Caco-2 (cell line): ENCODE data around the gene GIMAP5. TPM values are rescaled to one million over a fixed set of nuclear protein-coding genes. Genes with fewer than 3 reads are reported as not detected.

Experiments
- Bru-seq: library from RNA; stranded (reverse); fragments of 400-500 nt; gene quantifications from one replicate; lab custom pipeline; 2021; lab: Mats Ljungman, UMichigan
- BruChase-seq, 2 experiments: library from RNA; stranded (reverse); fragments of 400-500 nt; gene quantifications; one replicate each; lab custom pipeline; 2021; lab: Mats Ljungman, UMichigan
- BruUV-seq: library from RNA; stranded (reverse); fragments of 400-500 nt; replicated peaks from 2 replicates; lab custom pipeline; 2021; lab: Mats Ljungman, UMichigan
- CTCF ChIA-PET: fragments of 300-600 bp; sonication (Branson Sonifier 250); formaldehyde crosslinking; loops from one replicate; lab custom pipeline; 2022; ENCODE audit warnings: antibody characterized with exemption; lab: Charles Lee
- POLR2A ChIA-PET: fragments of 300-600 bp; sonication (Branson Sonifier 250); formaldehyde crosslinking; loops from one replicate; lab custom pipeline; 2022; ENCODE audit warnings: antibody characterized with exemption; lab: Charles Lee
- DNase-seq, 2 experiments: peaks; one replicate each; pipeline versions ENCODE4 v3.0.0 to v3.0.0-alpha.2; 2020 to 2022
- H3K27me3 ChIP-seq: replicated peaks from 2 replicates; pipeline ENCODE4 v1.6.0; 2011; ENCODE audit warnings: low read length; ENCODE audit not compliant: control insufficient read depth, insufficient read depth
- H3K36me3 ChIP-seq: 2 replicates; pipeline ENCODE4 v1.5.1; 2011; ENCODE audit warnings: low read length; ENCODE audit not compliant: control insufficient read depth, insufficient read depth
- H3K4me1 ChIP-seq: fragments of 250-450 bp; sonication (Bioruptor Pico); 2 replicates; pipeline ENCODE4 v1.5.1; 2020; ENCODE audit warnings: mild to moderate bottlenecking
- H3K4me3 ChIP-seq: 2 replicates; pipeline ENCODE4 v1.5.1; 2011; ENCODE audit warnings: low read depth, mild to moderate bottlenecking, control low read depth, low read length
- H3K9me3 ChIP-seq: fragments of 250-450 bp; sonication (Bioruptor Pico); 2 replicates; pipeline ENCODE4 v1.5.1; 2020; ENCODE audit warnings: mild to moderate bottlenecking, moderate library complexity
- H3K27ac Mint-ChIP-seq: one replicate; pipeline ENCODE4 v1.8.0; 2022; ENCODE audit warnings: mixed read lengths; ENCODE audit not compliant: unreplicated experiment
- H3K27me3 Mint-ChIP-seq: one replicate; pipeline ENCODE4 v1.8.0; 2022; ENCODE audit warnings: mixed read lengths; ENCODE audit not compliant: insufficient read depth, unreplicated experiment
- H3K36me3 Mint-ChIP-seq: one replicate; pipeline ENCODE4 v1.8.0; 2022; ENCODE audit warnings: mild to moderate bottlenecking, mixed read lengths; ENCODE audit not compliant: insufficient read depth, unreplicated experiment
- H3K4me1 Mint-ChIP-seq: one replicate; pipeline ENCODE4 v1.8.0; 2022; ENCODE audit warnings: low read depth, mixed read lengths; ENCODE audit not compliant: unreplicated experiment
- H3K4me3 Mint-ChIP-seq: one replicate; pipeline ENCODE4 v1.8.0; 2022; ENCODE audit warnings: mild to moderate bottlenecking, moderate library complexity, mixed read lengths; ENCODE audit not compliant: unreplicated experiment
- H3K9me3 Mint-ChIP-seq: one replicate; pipeline ENCODE4 v1.8.0; 2022; ENCODE audit warnings: mixed read lengths; ENCODE audit not compliant: unreplicated experiment
- intact Hi-C: fragments of 100-400 bp; cut with micrococcal nuclease; formaldehyde crosslinking; loops from one replicate; pipeline ENCODE4 v1.10.0; 2022; ENCODE audit not compliant: unreplicated experiment
- long read RNA-seq: library from polyadenylated mRNA; stranded (forward); transcript quantifications from one replicate; pipeline ENCODE4 v2.0.0, GENCODE V29; 2022
- total RNA-seq: library from RNA; stranded (reverse); gene quantifications from 2 replicates; pipeline ENCODE4 v1.2.3, GENCODE V29; 2022
- TF ChIP-seq, protein P1 (sequence below), 2 experiments: fragments of 200-600 bp in 1 of 2; IDR thresholded peaks; 1 replicate in 1 of 2; 2 replicates in 1 of 2; pipeline versions ENCODE4 v1.5.1 to v1.8.0; 2011 to 2022; ENCODE audit warnings: antibody characterized with exemption in 1 of 2, control low read depth in 1 of 2, inconsistent platforms in 1 of 2, low read depth in 1 of 2, low read length in 1 of 2, mild to moderate bottlenecking in 1 of 2, moderate library complexity in 1 of 2; ENCODE audit not compliant: insufficient read depth in 1 of 2, severe bottlenecking in 1 of 2, unreplicated experiment in 1 of 2

The GIMAP5 gene
- total RNA-seq = not detected in 2 replicates
- Bru-seq, nascent RNA = not detected
- not detected for BruChase-seq, experiment 1, labeled RNA remaining after a 2-hour chase
- BruChase-seq, experiment 2, labeled RNA remaining after a 6-hour chase = not detected
- long read RNA-seq = 0 reads

DNA sequence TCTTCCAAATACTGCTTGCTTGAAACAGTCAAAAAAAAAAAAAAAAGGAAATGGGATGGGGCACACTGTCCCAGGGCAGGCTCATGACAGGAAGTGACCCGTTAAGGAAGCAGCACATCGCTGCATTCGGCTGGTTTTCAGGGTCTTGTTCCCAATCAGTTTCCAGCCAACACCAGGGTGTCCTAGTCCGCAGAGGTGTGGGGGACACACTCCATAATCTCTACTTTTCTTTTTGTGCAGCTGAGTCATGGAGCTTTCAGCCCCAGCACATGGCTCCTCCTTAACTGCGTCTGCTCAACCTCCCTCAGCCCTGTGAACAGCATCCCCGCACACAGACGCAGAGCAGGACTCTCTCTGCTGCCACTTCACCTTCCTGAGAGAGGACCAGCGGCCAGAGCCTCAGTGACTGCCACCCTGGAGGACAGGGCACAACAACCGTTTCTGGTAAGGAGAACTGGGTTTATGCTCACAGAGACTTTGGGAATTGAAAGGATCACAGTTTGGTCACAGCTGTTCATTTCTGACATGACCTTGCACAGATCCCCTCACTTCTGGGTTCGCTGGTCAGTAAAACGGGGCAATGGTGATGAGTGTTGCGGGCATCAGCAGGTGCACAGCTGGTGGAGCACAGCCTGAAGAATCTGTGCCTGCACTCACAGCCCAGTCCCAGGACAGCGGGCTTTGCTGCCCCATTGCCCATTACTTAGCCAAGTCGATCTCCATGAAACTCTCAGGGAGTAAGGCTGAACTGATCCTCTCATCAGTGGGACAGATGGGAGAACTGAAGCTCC is at the start of gene GIMAP5:
Gene GIMAP5, plus strand, starts transcription at position 154 of the 791 bp plus-strand sequence. CDS start 3,467 bp downstream, outside the sequence.
- Mint-ChIP-seq H3K9me3 (no peaks in the 10 kb centered on the region), H3K27me3 (peaks cover 26% of the 10 kb centered on the region), H3K36me3 (no peaks in the 10 kb centered on the region), H3K4me3 (no peak within 1 kb of the TSS), H3K4me1 (peaks cover 7% of the 10 kb centered on the region), H3K27ac (no peak within 1 kb of the TSS)
- POLR2A ChIA-PET = no interaction called here
- TF ChIP-seq, protein P1, sequence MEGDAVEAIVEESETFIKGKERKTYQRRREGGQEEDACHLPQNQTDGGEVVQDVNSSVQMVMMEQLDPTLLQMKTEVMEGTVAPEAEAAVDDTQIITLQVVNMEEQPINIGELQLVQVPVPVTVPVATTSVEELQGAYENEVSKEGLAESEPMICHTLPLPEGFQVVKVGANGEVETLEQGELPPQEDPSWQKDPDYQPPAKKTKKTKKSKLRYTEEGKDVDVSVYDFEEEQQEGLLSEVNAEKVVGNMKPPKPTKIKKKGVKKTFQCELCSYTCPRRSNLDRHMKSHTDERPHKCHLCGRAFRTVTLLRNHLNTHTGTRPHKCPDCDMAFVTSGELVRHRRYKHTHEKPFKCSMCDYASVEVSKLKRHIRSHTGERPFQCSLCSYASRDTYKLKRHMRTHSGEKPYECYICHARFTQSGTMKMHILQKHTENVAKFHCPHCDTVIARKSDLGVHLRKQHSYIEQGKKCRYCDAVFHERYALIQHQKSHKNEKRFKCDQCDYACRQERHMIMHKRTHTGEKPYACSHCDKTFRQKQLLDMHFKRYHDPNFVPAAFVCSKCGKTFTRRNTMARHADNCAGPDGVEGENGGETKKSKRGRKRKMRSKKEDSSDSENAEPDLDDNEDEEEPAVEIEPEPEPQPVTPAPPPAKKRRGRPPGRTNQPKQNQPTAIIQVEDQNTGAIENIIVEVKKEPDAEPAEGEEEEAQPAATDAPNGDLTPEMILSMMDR (IDR thresholded peaks at IDR 0.05; ENCODE audit: insufficient read depth in 1 of 2, low read depth in 1 of 2, low read length in 1 of 2, severe bottlenecking in 1 of 2, unreplicated experiment in 1 of 2) = no peak
- CTCF ChIA-PET = no interaction called here
- Histone ChIP-seq H3K4me3 (no peak within 1 kb of the TSS), H3K27me3 (peaks cover 1% of the 10 kb centered on the region; the same call in 1 of the 2 replicates), H3K36me3 (no peaks in the 10 kb centered on the region), H3K4me1 (no peaks in the 10 kb centered on the region), H3K9me3 (no peaks in the 10 kb centered on the region)
- no TSS peak for BruUV-seq
- DNase-seq = no peak
- intact Hi-C loops = no loop called here

DNA sequence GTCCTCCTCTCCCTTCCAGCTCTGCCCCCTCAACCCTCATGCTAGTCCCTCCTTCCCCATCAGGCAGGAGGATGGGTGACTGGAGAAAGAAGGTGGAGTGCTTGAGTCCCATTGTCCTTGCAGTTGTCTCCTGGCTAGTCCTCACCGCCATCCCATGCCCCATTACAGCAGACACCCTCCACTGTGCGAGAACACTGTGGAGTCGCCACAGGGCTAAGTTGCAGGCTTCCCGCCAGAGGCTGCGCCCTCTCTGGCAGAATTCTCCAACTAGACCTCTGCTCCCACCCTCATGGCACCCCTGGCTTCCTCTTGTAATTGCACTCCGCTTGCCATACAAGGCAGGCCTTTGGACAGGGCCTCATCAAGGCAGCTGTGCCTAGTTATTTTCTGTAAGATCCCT is 48.6 kb upstream of the GIMAP5 start:
- H3K4me3 Mint-ChIP-seq = no peak overlapping the region
- Histone ChIP-seq H3K9me3 (no peaks in the 10 kb centered on the region), H3K36me3 (no peaks in the 10 kb centered on the region), H3K4me3 (no peak overlapping the region), H3K4me1 (no peaks in the 10 kb centered on the region), H3K27me3 (no peaks in the 10 kb centered on the region)
- POLR2A ChIA-PET = no interaction called here
- H3K27me3 Mint-ChIP-seq = peaks cover 18% of the 10 kb centered on the region
- H3K36me3 Mint-ChIP-seq = no peaks in the 10 kb centered on the region
- intact Hi-C loops = no loop called here
- H3K27ac Mint-ChIP-seq = no peak overlapping the region
- CTCF ChIA-PET = no interaction called here
- H3K9me3 Mint-ChIP-seq = peaks cover 10% of the 10 kb centered on the region
- DNase-seq = no peak
- no peaks in the 10 kb centered on the region for H3K4me1 Mint-ChIP-seq
- BruUV-seq = no TSS peak
- TF ChIP-seq, protein P1 (IDR thresholded peaks at IDR 0.05; ENCODE audit: insufficient read depth in 1 of 2, low read depth in 1 of 2, low read length in 1 of 2, severe bottlenecking in 1 of 2, unreplicated experiment in 1 of 2) = no peak

DNA sequence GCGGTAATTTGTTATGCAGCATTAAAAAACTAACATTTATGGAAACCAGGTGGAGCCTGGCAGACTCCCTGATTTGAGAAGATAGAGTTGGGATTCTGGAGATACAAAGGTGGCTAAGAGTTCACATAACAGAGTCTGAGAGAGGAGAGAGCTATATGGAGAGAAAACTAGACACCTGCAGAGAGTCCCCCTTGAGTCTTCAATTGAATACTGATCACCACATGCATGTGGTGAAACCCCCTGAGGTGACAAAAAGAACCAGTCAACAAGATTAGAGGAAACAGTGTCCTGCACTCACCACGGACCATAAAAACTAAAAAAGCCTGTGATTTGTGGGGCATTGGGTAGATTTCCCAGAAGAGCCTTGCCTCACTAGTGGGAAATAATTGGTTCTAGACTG is 41.6 kb upstream of the GIMAP5 start:
- Mint-ChIP-seq H3K27ac (no peak overlapping the region), H3K36me3 (no peaks in the 10 kb centered on the region), H3K9me3 (peaks cover 19% of the 10 kb centered on the region), H3K27me3 (peaks cover 3% of the 10 kb centered on the region), H3K4me1 (no peaks in the 10 kb centered on the region), H3K4me3 (no peak overlapping the region)
- H3K27me3 ChIP-seq = no peaks in the 10 kb centered on the region
- ChIA-PET POLR2A (no interaction called here), CTCF (no interaction called here)
- H3K9me3 ChIP-seq = peaks cover 4% of the 10 kb centered on the region; the same call in 1 of the 2 replicates
- no peak for DNase-seq
- intact Hi-C loops = no loop called here
- no TSS peak for BruUV-seq
- H3K4me3 ChIP-seq = no peak overlapping the region
- H3K4me1 ChIP-seq = no peaks in the 10 kb centered on the region
- H3K36me3 ChIP-seq = no peaks in the 10 kb centered on the region
- TF ChIP-seq, protein P1 (IDR thresholded peaks at IDR 0.05; ENCODE audit: insufficient read depth in 1 of 2, low read depth in 1 of 2, low read length in 1 of 2, severe bottlenecking in 1 of 2, unreplicated experiment in 1 of 2) = no peak
